HCT116 (cell line): Measurements from ENCODE around the gene CNTFR. TPM values are rescaled to one million over a fixed set of nuclear protein-coding genes. Genes with fewer than 3 reads are reported as not detected.

Experiments
- ATAC-seq: fragments of 200-7000 bp; cut with Tn5 transposase; 2 replicates; pipeline ENCODE4 v1.9.1; 2020; ENCODE audit warnings: mild to moderate bottlenecking, moderate library complexity
- BruUV-seq: library from RNA; stranded (reverse); fragments of 400-500 nt; replicated peaks from 2 replicates; lab custom pipeline; 2021; lab: Mats Ljungman, UMichigan
- CTCF ChIA-PET: fragments of 300-600 bp; sonication (Branson Sonifier 250); formaldehyde crosslinking; loops from one replicate; lab custom pipeline; 2021; ENCODE audit warnings: antibody characterized with exemption; lab: Charles Lee
- POLR2A ChIA-PET: fragments of 300-600, 350-600 bp; sonication (Branson Sonifier 250); formaldehyde crosslinking; loops from one replicate; lab custom pipeline; 2021; ENCODE audit warnings: antibody characterized with exemption; lab: Charles Lee
- RAD21 ChIA-PET, 2 experiments: fragments of 300-600 bp; sonication (Branson Sonifier 250); formaldehyde crosslinking; loops; one replicate each; lab custom pipeline; 2023; ENCODE audit warnings: low total read pairs in 2 of 2; ENCODE audit not compliant: uncharacterized antibody in 2 of 2, unreplicated experiment in 2 of 2, low non-redundant PET in 1 of 2; lab: Charles Lee
- DNase-seq: peaks from one replicate; pipeline ENCODE4 v3.0.0-alpha.2; 2010; ENCODE audit warnings: low read depth, low spot score
- H2AFZ ChIP-seq: fragments of 200-600 bp; shearing (Covaris generic), sonication (generic); 2 replicates; pipeline ENCODE4 v1.6.1; 2017; ENCODE audit warnings: low read depth, mixed run types, mixed read lengths, antibody characterized with exemption, low read length; ENCODE audit not compliant: poor library complexity, severe bottlenecking
- H3K27ac ChIP-seq: 2 replicates; pipeline ENCODE4 v1.5.1; 2012; ENCODE audit warnings: low read depth, low read length
- H3K27me3 ChIP-seq: fragments of 200-600 bp; sonication (generic); 2 replicates; pipeline ENCODE4 v1.6.1; 2016; ENCODE audit warnings: mixed run types, low read length, mixed read lengths; ENCODE audit not compliant: insufficient read depth
- H3K36me3 ChIP-seq, 2 experiments: fragments of 200-500 bp in 1 of 2; fragments of 200-600 bp in 1 of 2; sonication (Bioruptor generic) in 1 of 2; sonication (generic) in 1 of 2; 2 replicates each; pipeline versions ENCODE4 v1.5.1 to v1.6.1; 2014 to 2016; ENCODE audit warnings: low read length in 2 of 2, inconsistent platforms in 1 of 2, mixed read lengths in 1 of 2, mixed run types in 1 of 2; ENCODE audit not compliant: insufficient read depth in 2 of 2, control insufficient read depth in 1 of 2
- H3K4me1 ChIP-seq, 2 experiments: fragments of 200-600 bp in 1 of 2; sonication (generic) in 1 of 2; 2 replicates each; pipeline versions ENCODE4 v1.5.1 to v1.6.1; 2012 to 2017; ENCODE audit warnings: low read length in 2 of 2, inconsistent platforms in 1 of 2, mild to moderate bottlenecking in 1 of 2, mixed read lengths in 1 of 2, mixed run types in 1 of 2, moderate library complexity in 1 of 2; ENCODE audit not compliant: insufficient read depth in 2 of 2, control insufficient read depth in 1 of 2
- H3K4me2 ChIP-seq: fragments of 200-600 bp; sonication (generic); 2 replicates; pipeline ENCODE4 v1.6.1; 2017; ENCODE audit warnings: mixed run types, low read length, mixed read lengths
- H3K4me3 ChIP-seq, 2 experiments: fragments of 200-600 bp in 1 of 2; sonication (generic) in 1 of 2; replicated peaks in 1 of 2; 2 replicates each; pipeline ENCODE4 v1.5.1; 2011 to 2016; ENCODE audit warnings: low read length in 2 of 2, control low read depth in 1 of 2, low read depth in 1 of 2, mild to moderate bottlenecking in 1 of 2, mixed read lengths in 1 of 2, mixed run types in 1 of 2
- H3K79me2 ChIP-seq: fragments of 200-600 bp; sonication (generic); 2 replicates; pipeline ENCODE4 v1.6.1; 2017; ENCODE audit warnings: mild to moderate bottlenecking, mixed run types, low read length, moderate library complexity, mixed read lengths; ENCODE audit not compliant: insufficient read depth
- H3K9ac ChIP-seq: fragments of 200-600 bp; sonication (generic); 2 replicates; pipeline ENCODE4 v1.6.1; 2016; ENCODE audit warnings: low read length, mixed read lengths
- H3K9me2 ChIP-seq: fragments of 200-600 bp; sonication (generic), shearing (Covaris generic); 2 replicates; pipeline ENCODE4 v1.6.1; 2017; ENCODE audit warnings: mixed run types, mild to moderate bottlenecking, moderate library complexity; ENCODE audit not compliant: insufficient read depth
- H3K9me3 ChIP-seq, 2 experiments: fragments of 200-500 bp in 1 of 2; fragments of 200-600 bp in 1 of 2; sonication (Bioruptor generic) in 1 of 2; sonication (generic) in 1 of 2; 2 replicates each; pipeline ENCODE4 v1.6.1; 2014 to 2017; ENCODE audit warnings: low read length in 2 of 2, mixed read lengths in 2 of 2, inconsistent platforms in 1 of 2, low read depth in 1 of 2, mild to moderate bottlenecking in 1 of 2, mixed run types in 1 of 2, moderate library complexity in 1 of 2; ENCODE audit not compliant: control insufficient read depth in 1 of 2, insufficient read depth in 1 of 2
- H4K20me1 ChIP-seq: fragments of 200-600 bp; sonication (generic), shearing (Covaris generic); 2 replicates; pipeline ENCODE4 v1.6.1; 2017; ENCODE audit warnings: mixed run types, mild to moderate bottlenecking, moderate library complexity; ENCODE audit not compliant: insufficient read depth
- CBX3 ChIP-seq: IDR thresholded peaks from 2 replicates; pipeline ENCODE4 v1.6.1; 2012; ENCODE audit warnings: low read depth
- ELF1 ChIP-seq: IDR thresholded peaks from 2 replicates; pipeline ENCODE4 v1.6.1; 2012; ENCODE audit warnings: low read depth, borderline replicate concordance
- EZH2phosphoT487 ChIP-seq: fragments of 200-600 bp; IDR thresholded peaks from 2 replicates; pipeline ENCODE4 v1.6.1; 2018; ENCODE audit warnings: antibody characterized with exemption, borderline replicate concordance
- FOSL1 ChIP-seq: IDR thresholded peaks from 2 replicates; pipeline ENCODE4 v1.6.1; 2012; ENCODE audit warnings: low read depth
- JUND ChIP-seq: IDR thresholded peaks from 2 replicates; pipeline ENCODE4 v1.6.1; 2012
- POLR2A ChIP-seq: IDR thresholded peaks from 2 replicates; pipeline ENCODE4 v1.7.0; 2011; ENCODE audit warnings: borderline replicate concordance; ENCODE audit not compliant: insufficient read depth, insufficient read length; ENCODE audit errors: extremely low read depth
- POLR2AphosphoS5 ChIP-seq: IDR thresholded peaks from 2 replicates; pipeline ENCODE4 v1.6.1; 2011; ENCODE audit warnings: mild to moderate bottlenecking, low read depth, low read length, moderate library complexity
- RAD21 ChIP-seq: IDR thresholded peaks from 2 replicates; pipeline ENCODE4 v1.6.1; 2012; ENCODE audit warnings: low read depth, mild to moderate bottlenecking
- SIN3A ChIP-seq: IDR thresholded peaks from 2 replicates; pipeline ENCODE4 v1.6.1; 2012; ENCODE audit warnings: low read depth
- SP1 ChIP-seq: IDR thresholded peaks from 2 replicates; pipeline ENCODE4 v1.6.1; 2012; ENCODE audit warnings: low read depth
- ZFX ChIP-seq: fragments of 450-650 bp; IDR thresholded peaks from 2 replicates; pipeline ENCODE4 v1.6.1; 2017
- ZNF274 ChIP-seq: fragments of 200-500 bp; sonication (Bioruptor generic); IDR thresholded peaks from 2 replicates; pipeline ENCODE4 v1.6.1; 2014; ENCODE audit warnings: mild to moderate bottlenecking, low read depth, low read length, inconsistent platforms
- intact Hi-C: fragments of 100-400 bp; cut with micrococcal nuclease; formaldehyde crosslinking; loops from 2 replicates; pipeline ENCODE4 v1.10.0; 2022
- total RNA-seq: library from RNA; stranded (reverse); gene quantifications from one replicate; pipeline ENCODE4 v1.2.1, GENCODE V29; 2021; ENCODE audit not compliant: unreplicated experiment
- TF ChIP-seq, protein P1 (sequence below): IDR thresholded peaks from 2 replicates; pipeline ENCODE4 v1.6.1; 2012
- TF ChIP-seq, protein P2 (sequence below), 3 experiments: fragments of 200-600 bp in 1 of 3; sonication (generic) in 1 of 3; IDR thresholded peaks in 2 of 3; conservative IDR thresholded peaks in 1 of 3; 2 replicates each; pipeline ENCODE4 v1.5.1; 2012 to 2017; ENCODE audit warnings: low read depth in 2 of 3, low read length in 2 of 3, antibody characterized with exemption in 1 of 3, borderline replicate concordance in 1 of 3, control low read depth in 1 of 3, mild to moderate bottlenecking in 1 of 3, mixed read lengths in 1 of 3, mixed run types in 1 of 3, moderate library complexity in 1 of 3; ENCODE audit not compliant: insufficient read depth in 1 of 3
- TF ChIP-seq, protein P3 (sequence below): IDR thresholded peaks from 2 replicates; pipeline ENCODE4 v1.6.1; 2011; ENCODE audit warnings: mild to moderate bottlenecking, low read length, moderate library complexity; ENCODE audit not compliant: insufficient replicate concordance; ENCODE audit errors: extremely low read depth

The CNTFR gene
- total RNA-seq, 1 experiment from 2014 or later, result not detected

DNA sequence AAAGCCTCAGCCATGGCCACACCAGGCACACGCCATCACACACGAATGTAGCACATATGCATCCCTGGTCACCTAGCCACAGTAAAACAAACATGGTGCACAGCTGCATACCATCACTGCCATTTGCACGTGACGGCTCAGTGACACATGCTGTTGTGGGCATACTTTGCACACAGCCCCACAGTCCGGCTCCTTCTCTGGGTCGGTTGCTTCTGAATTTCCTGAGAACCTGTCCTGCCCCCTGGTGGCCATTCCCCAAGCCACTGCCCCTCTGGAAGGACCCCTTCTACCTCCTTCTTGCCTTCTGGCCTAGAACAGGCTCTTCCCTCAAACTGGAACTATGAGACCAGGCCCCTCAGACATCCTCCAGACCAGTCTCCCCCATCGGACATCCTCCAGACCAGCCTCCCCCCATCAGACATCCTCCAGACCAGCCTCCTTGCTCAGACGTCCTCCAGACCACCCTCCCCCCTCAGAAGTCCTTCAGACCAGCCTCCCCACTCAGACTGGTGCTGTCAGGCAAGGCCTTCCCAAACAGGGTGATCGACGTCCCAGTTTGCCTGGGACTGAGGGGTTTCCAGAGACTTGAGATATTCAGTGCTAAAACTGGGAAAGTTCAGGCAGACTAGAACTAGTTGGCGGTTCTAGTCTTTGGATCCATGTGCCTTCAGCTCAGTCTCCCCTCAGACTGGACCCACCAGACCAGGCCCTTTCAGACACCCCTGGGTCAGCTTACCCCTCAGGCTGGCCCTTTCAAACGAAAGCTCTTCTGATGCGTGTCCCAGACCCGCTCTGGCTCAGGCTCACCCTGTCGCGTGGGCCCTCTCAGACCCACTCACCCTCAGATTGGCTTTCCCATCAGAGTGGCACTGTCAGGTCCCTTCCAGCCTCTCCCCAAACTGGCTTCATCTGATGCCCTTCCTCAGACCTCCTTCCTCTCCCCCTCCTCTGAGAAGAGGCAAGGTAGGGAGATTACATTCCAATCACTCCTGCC lies 42.4 kb downstream of the CNTFR start:
- ChIA-PET RAD21 (interaction anchor here (0.8 to 1.4 kb wide), 3 partner anchors 45 to 144 kb away, joined by 4 to 8 read pairs (median 6); no protein-coding TSS in a partner anchor), POLR2A (no interaction called here), CTCF (interaction anchor here (1.0 to 2.8 kb wide), 9 partner anchors 27 to 143 kb away, joined by 3 to 47 read pairs (median 7); no protein-coding TSS in a partner anchor)
- no peak overlapping the region for H3K4me2 ChIP-seq
- H4K20me1 ChIP-seq, result no peaks in the 10 kb centered on the region
- DNase-seq, result peak; percentile 78
- H3K27me3 ChIP-seq, result no peaks in the 10 kb centered on the region
- H3K36me3 ChIP-seq, result no peaks in the 10 kb centered on the region
- no peaks in the 10 kb centered on the region for H3K9me3 ChIP-seq
- H2AFZ ChIP-seq, result no peak overlapping the region
- intact Hi-C loops, result loop anchor here (1.0 to 5.0 kb wide), 2 partner anchors 110 to 215 kb away; no protein-coding TSS in a partner anchor
- no peaks in the 10 kb centered on the region for H3K79me2 ChIP-seq
- peaks cover 0 to 4% of the 10 kb centered on the region in 2 experiments; a peak in 2 of 4 replicates for H3K4me1 ChIP-seq
- peak; percentile 83 for ATAC-seq
- H3K9ac ChIP-seq, result no peak overlapping the region
- H3K9me2 ChIP-seq, result no peaks in the 10 kb centered on the region
- H3K27ac ChIP-seq, result no peak overlapping the region
- no peak overlapping the region for H3K4me3 ChIP-seq
- BruUV-seq, result no TSS peak
- TF ChIP-seq SIN3A, result no peak
- TF ChIP-seq SP1, result no peak
- TF ChIP-seq RAD21, result peak; percentile 77
- TF ChIP-seq FOSL1, result no peak
- no peak for TF ChIP-seq JUND
- TF ChIP-seq, protein P1, sequence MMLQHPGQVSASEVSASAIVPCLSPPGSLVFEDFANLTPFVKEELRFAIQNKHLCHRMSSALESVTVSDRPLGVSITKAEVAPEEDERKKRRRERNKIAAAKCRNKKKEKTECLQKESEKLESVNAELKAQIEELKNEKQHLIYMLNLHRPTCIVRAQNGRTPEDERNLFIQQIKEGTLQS, result no peak
- no peak for TF ChIP-seq POLR2AphosphoS5
- TF ChIP-seq POLR2A, result no peak
- TF ChIP-seq ZNF274, result no peak
- no peak for TF ChIP-seq ELF1
- TF ChIP-seq ZFX, result no peak
- no peak for TF ChIP-seq CBX3
- TF ChIP-seq, protein P2, sequence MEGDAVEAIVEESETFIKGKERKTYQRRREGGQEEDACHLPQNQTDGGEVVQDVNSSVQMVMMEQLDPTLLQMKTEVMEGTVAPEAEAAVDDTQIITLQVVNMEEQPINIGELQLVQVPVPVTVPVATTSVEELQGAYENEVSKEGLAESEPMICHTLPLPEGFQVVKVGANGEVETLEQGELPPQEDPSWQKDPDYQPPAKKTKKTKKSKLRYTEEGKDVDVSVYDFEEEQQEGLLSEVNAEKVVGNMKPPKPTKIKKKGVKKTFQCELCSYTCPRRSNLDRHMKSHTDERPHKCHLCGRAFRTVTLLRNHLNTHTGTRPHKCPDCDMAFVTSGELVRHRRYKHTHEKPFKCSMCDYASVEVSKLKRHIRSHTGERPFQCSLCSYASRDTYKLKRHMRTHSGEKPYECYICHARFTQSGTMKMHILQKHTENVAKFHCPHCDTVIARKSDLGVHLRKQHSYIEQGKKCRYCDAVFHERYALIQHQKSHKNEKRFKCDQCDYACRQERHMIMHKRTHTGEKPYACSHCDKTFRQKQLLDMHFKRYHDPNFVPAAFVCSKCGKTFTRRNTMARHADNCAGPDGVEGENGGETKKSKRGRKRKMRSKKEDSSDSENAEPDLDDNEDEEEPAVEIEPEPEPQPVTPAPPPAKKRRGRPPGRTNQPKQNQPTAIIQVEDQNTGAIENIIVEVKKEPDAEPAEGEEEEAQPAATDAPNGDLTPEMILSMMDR (IDR thresholded peaks at IDR 0.05 in 2 of 3, conservative IDR thresholded peaks at IDR 0.05 in 1 of 3; ENCODE audit: borderline replicate concordance in 1 of 3, insufficient read depth in 1 of 3, low read depth in 2 of 3, low read length in 2 of 3), result peak; percentile 75 to 87 (median 86); a peak in 5 of 6 replicates
- TF ChIP-seq, protein P3, sequence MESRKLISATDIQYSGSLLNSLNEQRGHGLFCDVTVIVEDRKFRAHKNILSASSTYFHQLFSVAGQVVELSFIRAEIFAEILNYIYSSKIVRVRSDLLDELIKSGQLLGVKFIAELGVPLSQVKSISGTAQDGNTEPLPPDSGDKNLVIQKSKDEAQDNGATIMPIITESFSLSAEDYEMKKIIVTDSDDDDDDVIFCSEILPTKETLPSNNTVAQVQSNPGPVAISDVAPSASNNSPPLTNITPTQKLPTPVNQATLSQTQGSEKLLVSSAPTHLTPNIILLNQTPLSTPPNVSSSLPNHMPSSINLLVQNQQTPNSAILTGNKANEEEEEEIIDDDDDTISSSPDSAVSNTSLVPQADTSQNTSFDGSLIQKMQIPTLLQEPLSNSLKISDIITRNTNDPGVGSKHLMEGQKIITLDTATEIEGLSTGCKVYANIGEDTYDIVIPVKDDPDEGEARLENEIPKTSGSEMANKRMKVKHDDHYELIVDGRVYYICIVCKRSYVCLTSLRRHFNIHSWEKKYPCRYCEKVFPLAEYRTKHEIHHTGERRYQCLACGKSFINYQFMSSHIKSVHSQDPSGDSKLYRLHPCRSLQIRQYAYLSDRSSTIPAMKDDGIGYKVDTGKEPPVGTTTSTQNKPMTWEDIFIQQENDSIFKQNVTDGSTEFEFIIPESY, result no peak
- TF ChIP-seq EZH2phosphoT487, result no peak
- TF ChIP-seq, all 23 proteins: peak for 2
